ENCODE measurements around the gene CDC45.
"Not testable (repeated sequence)": the region's sequence is repeated elsewhere in the genome, so short reads cannot be mapped to it uniquely, and the experiment has no call there.

The CDC45 gene

DNA sequence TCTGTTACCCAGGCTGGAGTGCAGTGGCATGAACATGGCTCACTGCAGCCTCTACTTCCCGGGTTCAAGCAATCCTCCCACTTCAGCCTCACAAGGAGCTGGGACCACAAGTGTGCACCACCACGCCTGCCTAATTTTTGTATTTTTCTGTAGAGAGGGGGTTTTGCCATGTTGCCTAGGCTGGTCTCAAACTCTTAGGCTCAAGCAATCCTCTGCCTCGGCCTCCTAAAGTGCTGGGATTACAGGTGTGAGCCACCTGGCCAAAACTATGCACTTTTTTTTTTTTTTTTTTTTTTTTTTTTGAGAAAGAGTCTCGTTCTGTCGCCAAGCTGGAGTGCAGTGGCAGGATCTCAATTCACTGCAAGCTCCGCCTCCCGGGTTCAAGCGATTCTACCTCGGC, 56.8 kb downstream of the CDC45 start:
- no peak for DNase-seq

DNA sequence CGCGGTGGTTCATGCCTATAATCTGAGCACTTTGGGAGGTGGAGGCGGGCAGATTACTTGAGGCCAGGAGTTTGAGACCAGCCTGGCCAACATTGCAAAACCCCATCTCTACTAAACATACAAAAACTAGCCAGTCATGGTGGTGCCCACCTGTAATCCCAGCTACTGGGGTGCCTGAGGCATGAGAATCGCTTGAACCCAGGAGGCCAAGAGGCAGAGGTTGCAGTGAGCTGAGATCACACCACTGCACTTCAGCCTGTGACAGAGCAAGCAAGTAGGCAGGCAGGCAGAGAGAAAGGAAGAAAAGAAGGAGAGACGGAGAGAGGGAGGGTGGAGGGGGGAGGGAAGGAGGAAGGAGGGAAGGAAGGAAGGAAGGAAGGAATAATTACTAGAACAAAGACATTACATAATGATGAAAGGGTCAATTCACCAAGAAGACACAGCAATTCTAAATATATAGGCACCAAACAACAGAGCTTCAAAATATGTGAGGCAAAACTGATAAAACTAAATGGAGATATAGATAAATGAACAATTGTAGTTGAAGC, 58.3 kb downstream of the CDC45 start:
- DNase-seq, result no peak

DNA sequence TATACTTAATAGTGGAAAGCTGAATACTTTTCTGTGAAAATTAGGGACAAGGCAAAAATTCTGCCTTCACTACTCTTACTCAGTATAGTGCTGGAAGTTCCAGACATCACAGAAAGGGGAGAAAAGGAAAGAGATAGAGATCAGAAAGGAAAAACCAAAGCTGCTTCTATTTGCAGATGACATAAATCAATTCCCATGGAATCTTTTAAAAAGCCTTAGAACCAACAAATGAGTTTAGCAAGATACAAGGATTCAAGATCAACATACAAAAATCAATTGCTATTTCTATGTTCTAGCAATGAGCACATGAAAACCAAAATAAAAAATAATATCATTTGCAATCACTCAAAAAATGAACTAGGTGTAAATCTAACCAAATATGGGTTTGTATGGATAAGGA, 60.7 kb downstream of the CDC45 start:
- no peak for DNase-seq

DNA sequence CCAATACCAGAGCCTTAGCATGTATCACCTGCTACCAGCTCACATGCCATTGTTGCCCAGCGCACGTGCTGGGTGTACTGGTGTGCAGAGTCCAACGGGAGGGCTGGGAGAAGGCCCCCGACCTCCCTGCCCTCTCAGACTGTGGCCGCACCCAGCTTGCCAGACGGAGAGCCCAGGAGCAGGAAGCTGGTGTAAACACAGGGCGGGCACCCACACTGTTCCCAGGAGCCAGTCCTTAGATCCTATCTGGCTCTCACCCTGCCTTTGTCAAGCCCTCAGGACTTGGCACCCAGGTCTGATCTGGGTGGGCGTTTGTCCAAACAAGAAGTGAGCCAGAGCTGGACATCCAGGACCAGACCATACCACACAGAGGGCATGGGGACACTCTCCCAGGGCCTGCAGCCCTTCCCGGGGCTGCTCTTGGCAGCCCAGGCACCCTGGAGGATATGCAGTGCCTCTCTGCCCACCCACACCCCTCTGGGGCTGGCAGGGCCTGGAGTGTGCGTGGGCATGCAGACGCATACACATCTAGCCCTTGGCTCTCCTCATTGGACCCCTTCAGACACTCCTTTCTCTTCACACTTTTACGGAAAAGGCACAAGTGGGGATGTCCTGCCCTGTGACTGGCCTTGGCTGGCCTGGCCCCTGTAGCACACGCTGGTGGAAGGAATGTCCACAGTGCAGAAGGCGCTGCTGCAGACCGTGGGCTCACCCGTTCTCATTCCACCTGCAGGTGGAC, 64.4 kb downstream of the CDC45 start:
- DNase-seq, result no peak

DNA sequence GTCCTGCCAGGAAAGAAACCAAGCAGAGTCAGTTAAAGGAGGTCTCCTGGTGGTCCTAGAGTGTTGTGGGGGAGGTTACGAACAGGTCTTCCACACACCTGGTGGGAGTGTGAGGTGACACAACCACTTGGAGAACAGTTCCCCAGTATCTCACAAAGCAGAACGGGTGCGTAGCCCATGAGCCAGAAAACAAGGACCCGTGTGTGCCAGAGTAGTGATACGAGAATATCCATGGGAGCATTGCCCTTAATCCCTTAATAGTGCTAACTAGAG, 66.2 kb downstream of the CDC45 start:
- DNase-seq, result no peak

DNA sequence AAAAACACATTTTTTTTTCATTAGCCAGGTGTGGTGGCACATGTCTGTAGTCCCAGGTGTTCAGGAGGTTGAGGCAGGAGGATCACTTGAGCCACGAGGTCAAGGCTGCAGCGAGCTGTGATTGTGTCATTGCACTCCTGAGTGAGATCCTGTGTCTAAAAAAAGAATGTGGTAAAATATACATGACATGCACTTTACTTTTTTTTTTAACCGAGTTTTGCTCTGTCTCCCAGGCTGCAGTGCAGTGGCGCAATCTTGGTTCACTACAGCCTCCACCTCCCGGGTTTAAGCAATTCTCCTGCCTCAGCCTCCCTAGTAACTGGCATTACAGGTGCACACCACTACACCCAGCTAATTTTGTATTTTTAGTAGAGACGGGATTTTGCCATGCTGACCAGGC, 67.0 kb downstream of the CDC45 start:
- no peak for DNase-seq

DNA sequence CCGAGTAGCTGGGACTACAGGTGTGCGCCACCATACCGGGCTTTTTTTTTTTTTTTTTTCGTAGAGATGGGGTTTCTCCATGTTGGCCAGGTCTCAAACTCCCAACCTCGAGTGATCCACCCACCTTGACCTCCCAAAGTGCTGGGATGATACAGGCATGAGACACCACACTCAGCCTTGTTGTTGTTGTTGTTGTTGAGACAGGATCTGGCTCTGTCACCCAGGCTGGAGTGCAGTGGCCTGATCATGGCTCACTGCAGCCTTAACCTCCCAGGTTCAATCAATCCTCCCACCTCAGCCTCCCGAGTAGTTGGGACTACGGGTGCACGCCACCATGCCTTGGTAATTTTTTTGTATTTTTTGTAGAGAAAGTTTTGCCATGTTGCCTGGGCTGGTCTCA, 67.9 kb downstream of the CDC45 start:
- no peak for DNase-seq

DNA sequence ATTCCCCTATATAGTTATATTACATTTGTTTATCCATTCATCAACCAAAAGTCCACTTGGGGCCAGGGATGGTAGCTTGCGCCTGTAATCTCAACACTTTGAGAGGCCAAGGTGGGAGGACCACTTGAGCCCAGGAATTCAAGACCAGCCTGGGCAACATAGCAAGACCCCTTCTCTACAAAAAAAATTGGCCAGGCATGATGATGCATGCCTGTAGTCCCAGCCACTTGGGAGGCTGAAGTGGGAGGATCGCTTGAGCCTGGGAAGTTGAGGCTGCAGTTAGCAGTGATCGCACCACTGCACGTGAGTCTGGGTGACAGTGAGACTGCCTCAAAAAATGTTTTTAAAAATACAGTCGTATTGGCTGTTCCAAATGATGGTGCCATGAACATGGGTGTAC, 68.7 kb downstream of the CDC45 start:
- DNase-seq, result not testable (repeated sequence)

DNA sequence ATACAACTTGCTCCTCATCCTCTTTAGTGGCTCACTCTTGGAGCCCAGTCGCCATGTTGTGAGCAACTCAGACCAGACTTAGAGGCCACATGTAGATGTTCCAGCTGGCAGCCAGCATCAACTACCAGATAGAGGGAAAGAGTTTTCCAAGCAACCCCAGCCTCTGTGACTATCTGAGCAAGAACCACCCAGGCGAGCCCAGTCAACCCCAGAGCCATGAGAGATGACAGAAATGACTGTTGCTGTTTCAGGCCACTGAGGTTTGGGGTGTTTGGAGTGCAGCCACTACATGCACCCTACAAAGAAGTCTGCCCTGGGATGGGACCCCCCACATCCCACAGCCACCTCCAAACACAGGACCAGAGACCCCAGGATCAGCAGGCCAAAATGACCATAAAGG, 69.2 kb downstream of the CDC45 start:
- DNase-seq, result no peak

DNA sequence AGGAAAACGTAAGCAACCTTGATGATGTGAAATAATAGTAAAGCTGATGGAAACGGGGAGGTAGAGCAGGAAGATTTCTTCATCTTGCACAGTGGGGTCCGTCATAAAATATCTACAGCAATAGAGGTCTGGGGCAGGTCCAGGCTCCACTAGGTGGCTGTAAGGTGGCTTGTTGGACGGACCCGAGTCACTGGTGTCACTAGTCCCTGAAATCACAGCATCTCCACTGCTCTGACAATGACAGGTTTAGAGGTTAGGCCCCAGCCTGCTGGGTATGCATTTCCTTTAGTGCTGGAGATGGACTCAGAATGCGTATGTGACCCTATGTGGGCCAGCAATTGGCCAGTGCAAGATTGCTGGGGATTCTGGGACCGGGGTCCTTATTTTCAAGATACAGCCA, 69.7 kb downstream of the CDC45 start:
- DNase-seq, result no peak

DNA sequence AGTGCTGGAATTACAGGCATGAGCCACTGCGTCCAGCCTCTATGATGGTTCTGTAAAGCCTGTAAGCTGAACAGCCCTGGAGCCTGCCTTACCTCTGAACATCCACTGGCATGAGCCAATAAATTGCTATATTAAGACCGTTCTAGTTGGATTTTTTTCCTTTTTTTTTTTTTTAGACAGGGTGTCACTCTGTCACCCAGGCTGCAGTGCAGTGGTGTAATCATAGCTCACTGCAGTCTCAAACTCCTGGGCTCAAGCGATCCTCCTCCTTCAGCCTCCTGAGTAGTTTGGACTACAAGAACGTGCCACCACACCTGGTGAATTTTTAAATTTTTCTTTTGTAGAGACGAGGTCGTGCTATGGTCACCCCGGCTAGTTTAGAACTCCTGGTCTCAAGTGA, 70.7 kb downstream of the CDC45 start:
- DNase-seq, result no peak

DNA sequence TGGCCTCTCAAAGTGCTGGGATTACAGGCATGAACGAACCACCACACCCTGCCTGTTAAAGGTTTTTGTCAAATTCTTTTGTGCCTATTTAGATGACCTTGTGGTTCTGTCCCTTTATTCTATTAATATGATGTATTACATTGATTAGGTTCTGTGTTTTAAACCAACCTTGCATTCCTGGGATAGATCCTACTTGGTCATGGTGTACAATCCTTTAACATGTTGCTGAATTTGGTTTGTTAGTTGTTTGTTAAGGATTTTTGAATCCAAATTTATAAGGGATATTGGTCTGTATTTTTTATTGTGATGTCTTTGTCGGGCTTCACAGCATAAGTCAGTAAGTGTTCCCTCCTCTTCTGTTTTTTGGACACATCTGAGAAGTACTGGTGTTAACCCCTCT, 73.5 kb downstream of the CDC45 start:
- no peak for DNase-seq

DNA sequence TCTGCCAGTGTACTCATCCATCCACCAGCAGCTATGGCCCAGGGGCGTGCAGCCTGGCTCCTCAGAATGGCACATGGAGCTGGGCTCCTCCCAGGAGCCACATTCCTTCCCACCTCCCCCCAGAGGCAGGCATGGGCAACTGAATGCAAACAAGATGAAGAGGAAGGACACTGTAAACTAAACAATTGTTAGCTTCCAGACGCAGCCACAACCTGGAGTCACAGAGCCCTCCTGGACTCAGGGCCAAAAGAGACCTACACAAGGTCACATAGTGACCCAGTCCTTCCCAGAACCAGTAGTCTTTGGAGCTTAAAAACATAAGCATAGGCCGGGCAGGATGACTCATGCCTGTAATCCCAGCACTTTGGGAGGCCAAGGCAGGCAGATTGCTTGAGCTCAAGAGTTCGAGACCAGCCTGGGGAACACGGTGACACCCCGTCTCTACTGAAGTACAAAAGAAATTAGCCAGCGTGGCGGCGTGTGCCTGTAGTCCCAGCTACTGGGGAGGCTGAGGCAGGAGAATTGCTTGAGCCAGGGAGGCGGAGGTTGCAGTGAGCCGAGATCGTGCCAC, 75.2 kb downstream of the CDC45 start:
- DNase-seq, result no peak

DNA sequence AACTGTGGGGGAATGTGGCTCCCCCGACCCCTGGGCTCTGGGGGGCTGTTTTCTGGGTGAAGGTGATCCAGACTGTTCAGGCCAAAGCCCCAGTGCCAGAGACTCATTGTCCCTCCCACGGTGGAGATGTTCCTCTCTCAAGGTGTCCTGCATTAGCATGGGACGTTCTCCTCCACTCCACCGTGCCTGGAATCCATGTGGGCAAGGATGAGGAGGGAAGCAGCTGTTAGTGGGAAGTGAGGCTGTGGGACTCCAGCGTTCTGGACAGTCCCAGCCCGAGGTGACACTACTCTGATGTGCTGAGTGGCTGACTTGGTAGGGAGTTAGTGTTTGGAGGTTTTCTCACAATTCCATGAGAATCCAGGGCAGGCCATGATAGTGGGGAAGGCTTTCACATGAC, 75.9 kb downstream of the CDC45 start:
- no peak for DNase-seq

DNA sequence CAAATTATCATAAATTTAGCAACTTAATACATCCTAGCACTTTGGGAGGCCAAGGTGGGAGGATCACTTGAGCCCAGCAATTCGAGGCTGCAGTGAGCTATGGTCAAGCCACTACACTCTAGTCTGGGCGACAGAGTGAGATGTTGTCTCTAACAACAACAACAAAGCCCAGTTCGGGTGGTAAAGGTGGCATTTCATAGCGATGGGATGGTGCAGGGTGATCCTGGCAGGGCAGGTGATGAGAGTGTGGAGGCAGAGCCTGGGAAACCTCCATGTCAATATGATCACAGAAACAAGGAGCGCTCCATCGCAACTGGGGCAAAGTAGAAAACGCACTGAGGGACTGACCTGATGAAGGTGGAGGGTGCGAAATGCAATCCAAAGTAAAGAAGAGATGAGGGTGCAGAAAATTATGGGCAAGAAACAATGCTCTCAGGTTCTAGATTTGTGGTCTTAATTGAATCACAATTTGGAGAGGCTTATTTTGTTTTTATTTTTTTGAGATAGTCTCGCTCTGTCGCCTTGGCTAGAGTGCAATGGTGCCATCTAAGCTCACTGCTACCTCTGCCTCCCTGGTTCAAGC, 77.3 kb downstream of the CDC45 start:
- no peak for DNase-seq

DNA sequence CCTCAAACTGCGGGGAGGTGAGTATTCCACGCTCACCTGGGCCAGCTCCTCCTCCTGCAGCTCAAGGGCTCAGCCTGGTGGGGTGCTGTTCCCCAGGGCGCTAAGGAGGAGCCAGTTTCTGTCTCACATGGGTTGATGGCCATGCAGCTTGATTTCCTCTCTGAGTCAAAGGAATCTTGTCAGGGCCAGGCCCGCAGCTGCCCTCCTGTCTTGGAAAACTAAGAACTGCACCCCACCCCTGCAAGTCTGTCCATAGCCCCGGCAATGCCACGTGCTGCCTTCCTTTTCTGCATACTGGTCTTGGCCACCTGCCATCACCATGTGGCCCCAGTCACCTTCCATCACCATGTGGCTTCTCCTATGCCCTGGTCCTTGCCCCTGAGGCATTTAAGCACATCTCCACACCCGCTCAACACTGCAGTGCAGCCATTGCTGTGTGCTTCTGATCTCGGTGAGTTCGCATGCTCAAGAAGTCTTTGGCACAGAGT, 79.6 kb downstream of the CDC45 start:
- no peak for DNase-seq

DNA sequence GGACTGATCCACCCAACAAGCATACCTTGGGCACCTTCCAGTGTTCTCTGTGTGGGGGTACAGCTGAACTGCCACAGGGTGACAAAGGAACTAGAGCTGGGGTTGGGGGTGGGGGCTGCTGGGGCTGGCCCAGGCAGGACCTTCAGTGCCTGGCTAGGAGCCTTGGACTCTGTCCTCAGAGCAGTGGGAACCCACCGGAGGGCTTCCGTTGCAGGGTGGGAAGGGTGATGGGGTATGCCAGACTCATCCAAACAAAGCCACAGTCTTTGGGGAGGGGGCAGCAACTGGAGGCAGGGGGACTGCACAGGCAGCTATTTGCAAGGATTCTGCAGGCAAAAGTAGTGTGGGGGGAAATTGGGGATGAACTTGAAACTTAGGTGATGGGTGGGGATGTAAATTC, 80.2 kb downstream of the CDC45 start:
- no peak for DNase-seq

DNA sequence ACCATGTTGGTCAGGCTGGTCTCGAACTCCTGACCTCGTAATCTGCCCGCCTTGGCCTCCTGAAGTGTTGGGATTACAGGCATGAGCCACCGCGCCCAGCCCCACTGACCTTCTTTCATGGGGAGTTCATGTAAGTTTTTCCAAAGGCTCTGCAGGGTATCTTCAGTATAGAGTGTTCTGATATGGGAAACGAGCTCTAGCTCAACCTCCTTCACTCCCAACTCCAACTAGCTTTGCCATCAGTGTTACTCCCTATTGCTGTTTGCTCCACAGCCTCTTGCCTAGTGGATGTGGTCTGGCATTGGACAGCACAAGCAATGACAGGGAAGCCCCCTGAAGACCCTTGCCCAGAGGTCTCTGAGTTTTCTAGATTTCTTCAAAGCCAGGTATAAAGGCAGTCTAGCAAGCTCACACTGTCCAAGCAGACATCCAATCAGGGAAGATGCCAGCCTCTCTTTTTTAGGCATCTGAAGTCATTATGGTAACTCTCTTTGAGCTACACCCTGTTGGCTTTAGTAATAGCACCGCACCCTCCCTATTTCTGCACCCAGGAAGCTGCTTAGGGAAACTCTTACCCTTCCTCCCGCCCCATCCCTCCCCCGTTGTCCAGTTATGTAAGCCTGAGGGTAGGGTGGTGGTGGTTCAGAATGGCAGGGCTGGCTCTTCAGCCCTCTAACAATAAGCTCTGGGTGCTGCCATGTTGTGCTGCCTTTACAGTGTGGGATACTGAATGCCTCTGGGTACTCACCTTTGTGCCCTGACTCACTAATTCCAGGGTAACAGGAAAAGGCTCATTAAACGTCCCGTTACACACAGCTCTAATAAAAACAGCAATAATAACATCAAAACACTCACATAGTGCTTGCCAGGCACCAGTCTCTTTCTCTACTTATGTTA, 85.9 kb downstream of the CDC45 start:
- DNase-seq, result no peak

DNA sequence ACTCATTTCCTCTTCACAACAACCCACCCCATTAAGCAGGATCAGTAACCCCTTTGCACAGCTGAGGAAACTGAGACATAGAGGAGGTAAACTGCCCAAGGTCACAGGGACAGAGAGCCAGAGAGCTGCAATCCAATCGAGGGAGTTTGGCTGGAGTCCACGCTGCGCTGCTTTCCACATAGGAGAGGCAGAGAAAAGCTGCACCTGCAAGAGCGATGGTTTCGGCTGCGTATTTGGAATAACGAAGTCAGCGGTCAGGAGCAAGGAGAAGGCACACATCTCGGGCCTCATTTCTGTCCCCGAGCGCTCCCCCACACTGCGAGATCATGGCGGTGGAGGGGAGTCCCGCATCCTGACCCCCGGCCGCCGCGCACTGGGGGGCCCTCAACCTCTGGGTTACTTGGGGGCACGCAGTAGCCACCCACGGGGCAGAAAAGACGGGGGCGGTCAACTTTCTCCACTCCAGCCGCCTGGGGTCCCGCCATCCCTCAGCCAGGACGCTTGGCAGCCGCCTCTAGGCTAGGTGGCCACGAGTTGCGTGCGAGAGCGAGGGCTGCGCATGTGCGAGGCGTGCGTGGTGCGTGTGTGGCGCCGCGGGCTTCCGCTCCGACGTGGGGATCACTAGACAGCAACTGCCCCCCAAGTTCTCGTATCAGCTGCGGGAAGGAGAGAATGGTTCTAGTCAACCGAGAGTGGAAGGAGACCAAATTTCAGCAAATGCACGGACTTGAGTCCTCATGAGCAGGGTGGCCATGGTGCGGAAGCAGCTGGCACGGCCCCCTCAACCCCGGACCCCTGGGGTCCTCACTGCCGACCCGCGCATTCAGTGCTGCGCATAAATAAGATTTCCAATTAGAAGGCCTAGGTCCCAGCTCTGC, 86.8 kb downstream of the CDC45 start:
- no peak for DNase-seq

DNA sequence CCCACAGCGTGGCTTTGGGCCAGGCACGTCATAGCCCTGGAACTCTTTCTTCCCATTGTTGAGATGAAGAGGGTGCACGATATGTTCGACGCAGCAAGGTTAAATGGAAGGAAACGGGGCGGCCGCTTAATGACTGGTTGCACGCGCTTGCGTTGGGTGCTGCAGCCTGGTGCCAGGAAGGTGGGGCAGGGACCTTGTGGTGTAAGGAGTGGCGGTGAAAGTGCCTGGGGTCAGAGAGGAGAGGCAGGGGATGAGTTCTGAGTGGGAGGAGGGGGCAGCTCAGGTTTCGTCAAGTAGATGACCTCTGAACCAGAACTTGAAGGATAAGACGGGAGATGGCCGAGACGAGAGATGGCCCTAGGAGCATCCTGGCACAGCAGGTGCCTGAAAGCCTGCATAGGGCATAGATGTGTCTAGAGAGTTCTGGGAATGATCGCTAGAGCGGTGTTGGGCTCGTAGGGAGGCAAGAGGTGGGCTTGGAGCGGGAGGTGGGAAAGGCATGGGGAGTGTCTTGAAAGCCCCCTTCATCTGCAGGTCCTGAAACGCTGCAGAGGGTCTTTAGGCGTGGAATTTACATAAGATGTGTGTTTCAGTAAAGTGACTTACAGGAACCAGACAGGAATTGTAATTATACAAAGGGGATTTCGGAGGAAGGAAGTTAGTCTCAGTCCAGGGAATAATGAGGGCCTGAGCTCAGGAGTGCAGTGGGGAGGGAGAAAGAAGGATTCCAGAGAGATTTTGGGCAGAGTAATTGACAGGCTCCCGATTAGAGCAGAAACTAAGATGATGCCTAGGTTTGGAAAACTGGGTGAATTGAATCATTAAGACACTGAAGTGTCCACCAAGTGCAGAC, 87.7 kb downstream of the CDC45 start:
- no peak for DNase-seq

Measured in stimulated activated CD8-positive, alpha-beta memory T cell treated with anti-CD3 and anti-CD28 coated beads, Interleukin-4, amount 100 ng/mL, for 48 hours (primary cell).